Heart left ventricle (tissue), 13 donors: ENCODE results near the gene STK40.

Experiments
- POLR2A ChIP-seq, 2 donors: fragments of 450-650 bp; IDR thresholded peaks; one replicate each; pipeline ENCODE4 v1.6.1; 2017; ENCODE audit warnings: antibody characterized with exemption in 2 of 2, mild to moderate bottlenecking in 2 of 2, moderate library complexity in 2 of 2
- TF ChIP-seq, protein P1 (sequence below), 12 donors: fragments of 200-600 bp; sonication (generic) in 4 of 12; IDR thresholded peaks; one replicate each; pipeline versions ENCODE4 v1.5.0 to v1.8.0; 2018 to 2022; ENCODE audit warnings: antibody characterized with exemption in 12 of 12, mild to moderate bottlenecking in 5 of 12
- donor health status: ischemic (EF 13 %, LVEDD 7.1; RV severe dilation, severe dysfunction).
- donor health status: DM: no; HTN: yes; CAD: no.
- donor health status: DM: no; HTN: no; CAD: no.
- donor health status: ischemic (EF 25% LVEDD 6.9; RV normal size, moderate dysfunction).
- donor health status: ischemic (EF 25% LVEDD 5.7; RV mildly dilated, moderate dysfunction).
- donor health status: ischemic (EF 35%, LVEDD 5.7; RV mildly dilated, moderate dysfunction).
- donor health status: nonischemic (EF 11% LVEDD 7.7; RV severe dilation, severe dysfunction).
- donor health status: DM: yes; HTN: yes; CAD: no.
- donor health status: PGD.
- donor health status: ischemic (EF 29% LVEDD 5.4; RV normal size, mild dysfunction).
- donor health status: nonischemic (EF 23%, LVEDD 6.1; RV moderate dilation, normal function).

GRCh38 chr1:36411674-36412648 is 26.2 kb upstream of the STK40 start:
- no peak for TF ChIP-seq POLR2A (IDR thresholded peaks at IDR 0.05)
- TF ChIP-seq, protein P1, sequence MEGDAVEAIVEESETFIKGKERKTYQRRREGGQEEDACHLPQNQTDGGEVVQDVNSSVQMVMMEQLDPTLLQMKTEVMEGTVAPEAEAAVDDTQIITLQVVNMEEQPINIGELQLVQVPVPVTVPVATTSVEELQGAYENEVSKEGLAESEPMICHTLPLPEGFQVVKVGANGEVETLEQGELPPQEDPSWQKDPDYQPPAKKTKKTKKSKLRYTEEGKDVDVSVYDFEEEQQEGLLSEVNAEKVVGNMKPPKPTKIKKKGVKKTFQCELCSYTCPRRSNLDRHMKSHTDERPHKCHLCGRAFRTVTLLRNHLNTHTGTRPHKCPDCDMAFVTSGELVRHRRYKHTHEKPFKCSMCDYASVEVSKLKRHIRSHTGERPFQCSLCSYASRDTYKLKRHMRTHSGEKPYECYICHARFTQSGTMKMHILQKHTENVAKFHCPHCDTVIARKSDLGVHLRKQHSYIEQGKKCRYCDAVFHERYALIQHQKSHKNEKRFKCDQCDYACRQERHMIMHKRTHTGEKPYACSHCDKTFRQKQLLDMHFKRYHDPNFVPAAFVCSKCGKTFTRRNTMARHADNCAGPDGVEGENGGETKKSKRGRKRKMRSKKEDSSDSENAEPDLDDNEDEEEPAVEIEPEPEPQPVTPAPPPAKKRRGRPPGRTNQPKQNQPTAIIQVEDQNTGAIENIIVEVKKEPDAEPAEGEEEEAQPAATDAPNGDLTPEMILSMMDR (IDR thresholded peaks at IDR 0.05): no peak
